K562 (cell line): ENCODE results near the gene SLC25A20. TPM values are rescaled to one million over a fixed set of nuclear protein-coding genes. Genes with fewer than 3 reads are reported as not detected.

Experiments used
- ATAC-seq: fragments of 200-7000 bp; cut with Tn5 transposase; 3 replicates; pipeline ENCODE4 v1.9.1; 2020; ENCODE audit warnings: moderate library complexity
- BruUV-seq: library from RNA; stranded (reverse); fragments of 400-500 nt; replicated peaks from 2 replicates; lab custom pipeline; 2021; lab: Mats Ljungman, UMichigan
- CTCF ChIA-PET: fragments of 300-600 bp; formaldehyde crosslinking; extraction: SDS; loops from one replicate; lab custom pipeline; 2021; ENCODE audit warnings: low intra/inter-chr PET ratio; lab: Yijun Ruan, JAX
- POLR2A ChIA-PET: fragments of 300-600, 350-650 bp; sonication (Branson Sonifier 250); formaldehyde crosslinking; extraction: SDS; loops from one replicate; lab custom pipeline; 2021; ENCODE audit warnings: antibody characterized with exemption, inconsistent platforms; lab: Yijun Ruan, JAX
- DNase-seq, 4 experiments: peaks; one replicate each; pipeline versions ENCODE4 v3.0.0 to v3.0.0-alpha.2; 2011 to 2018; ENCODE audit warnings: low spot score in 3 of 4, mixed read lengths in 3 of 4; ENCODE audit errors: extremely low read depth in 1 of 4
- FAIRE-seq: peaks from 2 replicates; lab custom pipeline; 2011; peaks lifted over from hg19 to GRCh38; lab: Jason Lieb, UNC
- H2AFZ ChIP-seq: 2 replicates; pipeline ENCODE4 v1.6.0; 2011; ENCODE audit warnings: low read depth, low read length, control low read depth, inconsistent platforms
- H3K27ac ChIP-seq: fragments of 200-600 bp; 3 replicates; pipeline ENCODE4 v1.8.0; 2011; ENCODE audit warnings: low read depth, mild to moderate bottlenecking, control low read depth, inconsistent platforms, low read length, moderate library complexity, mixed read lengths; ENCODE audit errors: extremely low read depth
- H3K27me3 ChIP-seq, 2 experiments: fragments of 300-600 bp in 1 of 2; 2 replicates in 1 of 2; 3 replicates in 1 of 2; pipeline versions ENCODE4 v1.6.0 to v1.8.0; 2011; ENCODE audit warnings: inconsistent platforms in 2 of 2, low read length in 2 of 2, mild to moderate bottlenecking in 1 of 2, mixed read lengths in 1 of 2, moderate library complexity in 1 of 2; ENCODE audit not compliant: control insufficient read depth in 2 of 2, insufficient read depth in 2 of 2
- H3K36me3 ChIP-seq: fragments of 300-600 bp; 3 replicates; pipeline ENCODE4 v1.8.0; 2011; ENCODE audit warnings: mild to moderate bottlenecking, low read length, inconsistent platforms; ENCODE audit not compliant: control insufficient read depth, insufficient read depth
- H3K4me1 ChIP-seq, 2 experiments: fragments of 200-600 bp in 1 of 2; replicated peaks in 1 of 2; 2 replicates in 1 of 2; 3 replicates in 1 of 2; pipeline versions ENCODE4 v1.5.1 to v1.8.0; 2011; ENCODE audit warnings: inconsistent platforms in 2 of 2, low read length in 2 of 2, mild to moderate bottlenecking in 1 of 2, mixed read lengths in 1 of 2, moderate library complexity in 1 of 2; ENCODE audit not compliant: control insufficient read depth in 2 of 2, insufficient read depth in 2 of 2
- H3K4me2 ChIP-seq: 2 replicates; pipeline ENCODE4 v1.6.1; 2011; ENCODE audit warnings: low read length, control low read depth, inconsistent platforms, mixed read lengths; ENCODE audit not compliant: insufficient read depth
- H3K4me3 ChIP-seq: fragments of 200-600 bp; sonication (generic), shearing (Covaris generic); 2 replicates; pipeline ENCODE4 v1.5.1; 2016; ENCODE audit warnings: control low read depth, inconsistent platforms
- H3K79me2 ChIP-seq: fragments of 200-600 bp; 3 replicates; pipeline ENCODE4 v1.8.0; 2011; ENCODE audit warnings: low read length, inconsistent platforms; ENCODE audit not compliant: control insufficient read depth, insufficient read depth
- H3K9ac ChIP-seq, 2 experiments: 2 replicates each; pipeline versions ENCODE4 v1.6.0 to v1.6.1; 2011; ENCODE audit warnings: low read depth in 2 of 2, low read length in 2 of 2, control low read depth in 1 of 2, inconsistent platforms in 1 of 2, mild to moderate bottlenecking in 1 of 2, mixed read lengths in 1 of 2; ENCODE audit not compliant: insufficient read depth in 1 of 2
- H3K9me1 ChIP-seq: one replicate; pipeline ENCODE4 v1.6.0; 2011; ENCODE audit warnings: inconsistent platforms, mild to moderate bottlenecking, low read length, moderate library complexity; ENCODE audit not compliant: control insufficient read depth, insufficient read depth
- H3K9me3 ChIP-seq: replicated peaks from 2 replicates; pipeline ENCODE4 v1.5.1; 2011; ENCODE audit warnings: low read depth, low read length, inconsistent platforms; ENCODE audit not compliant: control insufficient read depth, insufficient read depth
- H4K20me1 ChIP-seq: replicated peaks from 2 replicates; pipeline ENCODE4 v1.6.1; 2011; ENCODE audit warnings: low read length, inconsistent platforms, mixed read lengths; ENCODE audit not compliant: control insufficient read depth, insufficient read depth
- CREB1 ChIP-seq, 2 experiments: sonication (generic) in 1 of 2; formaldehyde crosslinking in 1 of 2; IDR thresholded peaks; 2 replicates each; pipeline versions ENCODE4 v1.6.1 to v1.8.0; 2012 to 2022; ENCODE audit warnings: inconsistent platforms in 1 of 2, mild to moderate bottlenecking in 1 of 2, missing genetic modification reagents in 1 of 2, moderate library complexity in 1 of 2
- EP300 ChIP-seq: IDR thresholded peaks from 2 replicates; pipeline ENCODE4 v1.6.1; 2012; ENCODE audit warnings: low read length, improper control_type of control experiment
- GATAD2B ChIP-seq: fragments of 450-650 bp; IDR thresholded peaks from 2 replicates; pipeline ENCODE4 v1.6.1; 2017; ENCODE audit warnings: mild to moderate bottlenecking, borderline replicate concordance
- HCFC1 ChIP-seq: IDR thresholded peaks from 2 replicates; pipeline ENCODE4 v1.6.1; 2012; ENCODE audit warnings: low read depth, low read length, improper control_type of control experiment
- HIVEP1 ChIP-seq: fragments of 250-450 bp; sonication (Bioruptor Pico); IDR thresholded peaks from 2 replicates; pipeline ENCODE4 v1.4.0; 2020; ENCODE audit warnings: mild to moderate bottlenecking
- HNRNPL ChIP-seq: fragments of 200-400 bp; formaldehyde crosslinking; IDR thresholded peaks from 2 replicates; pipeline ENCODE4 v1.6.1; 2017; ENCODE audit warnings: low read depth, mild to moderate bottlenecking, low read length
- HOXB6 ChIP-seq: fragments of 250-450 bp; sonication (Bioruptor Pico); IDR thresholded peaks from 2 replicates; pipeline ENCODE4 v1.5.1; 2022; ENCODE audit warnings: mild to moderate bottlenecking, borderline replicate concordance
- IRF2 ChIP-seq: sonication (generic); formaldehyde crosslinking; IDR thresholded peaks from 2 replicates; pipeline ENCODE4 v1.8.1; 2022; ENCODE audit warnings: mild to moderate bottlenecking, missing genetic modification reagents
- PHB2 ChIP-seq: fragments of 450-650 bp; IDR thresholded peaks from 2 replicates; pipeline ENCODE4 v1.6.1; 2017; ENCODE audit warnings: low read depth
- POLR2A ChIP-seq: fragments of 450-650 bp; conservative IDR thresholded peaks from 2 replicates; pipeline ENCODE4 v1.6.1; 2016
- POU5F1 ChIP-seq: fragments of 150-350 bp; IDR thresholded peaks from 2 replicates; pipeline ENCODE4 v1.6.1; 2014; ENCODE audit warnings: borderline replicate concordance, low read length, low read depth, mild to moderate bottlenecking; ENCODE audit not compliant: partially characterized antibody
- PRMT5 ChIP-seq: sonication (generic); formaldehyde crosslinking; IDR thresholded peaks from 2 replicates; pipeline ENCODE4 v1.5.0; 2020; ENCODE audit warnings: missing genetic modification reagents
- TOE1 ChIP-seq, 2 experiments: fragments of 450-650 bp in 1 of 2; sonication (generic) in 1 of 2; formaldehyde crosslinking in 1 of 2; IDR thresholded peaks; 2 replicates each; pipeline versions ENCODE4 v1.7.1 to v1.8.0; 2016 to 2022; ENCODE audit warnings: borderline replicate concordance in 2 of 2, mild to moderate bottlenecking in 2 of 2, antibody characterized with exemption in 1 of 2, inconsistent platforms in 1 of 2, low read depth in 1 of 2, missing genetic modification reagents in 1 of 2, moderate library complexity in 1 of 2
- U2AF1 ChIP-seq: fragments of 200-400 bp; formaldehyde crosslinking; optimal IDR thresholded peaks from 2 replicates; pipeline ENCODE3; 2017; ENCODE audit warnings: mild to moderate bottlenecking, low read depth, low read length, moderate library complexity
- ZNF561 ChIP-seq: fragments of 450-650 bp; formaldehyde crosslinking; conservative IDR thresholded peaks from 2 replicates; pipeline ENCODE4 v1.4.0; 2020; ENCODE audit warnings: mild to moderate bottlenecking, moderate library complexity
- ZNF57 ChIP-seq: fragments of 450-650 bp; formaldehyde crosslinking; IDR thresholded peaks from 2 replicates; pipeline ENCODE4 v1.4.0; 2020; ENCODE audit warnings: mild to moderate bottlenecking, moderate library complexity
- ZNF592 ChIP-seq: fragments of 450-650 bp; IDR thresholded peaks from 2 replicates; pipeline ENCODE4 v1.6.1; 2017; ENCODE audit warnings: antibody characterized with exemption, mild to moderate bottlenecking
- ZNF655 ChIP-seq: fragments of 250-450 bp; sonication (Bioruptor Pico); IDR thresholded peaks from 2 replicates; pipeline ENCODE4 v1.5.0; 2021
- ZNF830 ChIP-seq: fragments of 250-450 bp; sonication (Bioruptor Pico); IDR thresholded peaks from 2 replicates; pipeline ENCODE4 v1.5.0; 2021; ENCODE audit warnings: mild to moderate bottlenecking
- WGBS: fragments of 100-300 bp; shearing (Covaris generic); methylation state at CpG from one replicate; pipeline ENCODE4 v1.1.6; 2016; ENCODE audit warnings: low coverage, mixed read lengths; ENCODE audit not compliant: insufficient coverage; ENCODE audit errors: missing lambda C conversion rate; 5-methylcytosine and 5-hydroxymethylcytosine counted together
- in situ Hi-C: fragments of 300-500 bp; cut with MboI; formaldehyde crosslinking; loops from 4 replicates; pipeline ENCODE4 v1.15.0; 2018; ENCODE audit warnings: inconsistent platforms, mixed read lengths
- intact Hi-C: fragments of 100-400 bp; cut with micrococcal nuclease; formaldehyde crosslinking; loops from 2 replicates; pipeline ENCODE4 v1.14.2; 2022
- polyA plus RNA-seq, 8 experiments: library from polyadenylated mRNA; depleted of rRNA in 4 of 8; stranded (reverse) in 5 of 8; unstranded in 3 of 8; fragments of >200 nt; fragmentation: Nextera tagmentation in 2 of 8; fragmentation: Illumina TruSeq in 1 of 8; extraction: Ambion mirVana in 2 of 8; extraction: Trizol in 1 of 8; gene quantifications; 2 replicates each; pipeline versions ENCODE4 v1.2.1 to v1.2.3, GENCODE V29; 2011 to 2014; ENCODE audit warnings: inconsistent platforms in 1 of 8, missing spikeins in 1 of 8
- total RNA-seq, 7 experiments: library from RNA; depleted of rRNA in 6 of 7; stranded (reverse); fragments of >200 nt in 6 of 7; fragmentation: Illumina TruSeq in 2 of 7; extraction: Trizol in 2 of 7; gene quantifications; 2 replicates each; pipeline versions ENCODE4 v1.2.1 to v1.2.3, GENCODE V29; 2011 to 2021; ENCODE audit warnings: low replicate concordance in 1 of 7

SLC25A20 gene
- total and polyA plus RNA-seq, 9 of the 15 experiments (the other 6 are each of a cell fraction or from before 2014, with no cell fraction given), result 14.3 to 48.1 (median 21.6) TPM

DNA sequence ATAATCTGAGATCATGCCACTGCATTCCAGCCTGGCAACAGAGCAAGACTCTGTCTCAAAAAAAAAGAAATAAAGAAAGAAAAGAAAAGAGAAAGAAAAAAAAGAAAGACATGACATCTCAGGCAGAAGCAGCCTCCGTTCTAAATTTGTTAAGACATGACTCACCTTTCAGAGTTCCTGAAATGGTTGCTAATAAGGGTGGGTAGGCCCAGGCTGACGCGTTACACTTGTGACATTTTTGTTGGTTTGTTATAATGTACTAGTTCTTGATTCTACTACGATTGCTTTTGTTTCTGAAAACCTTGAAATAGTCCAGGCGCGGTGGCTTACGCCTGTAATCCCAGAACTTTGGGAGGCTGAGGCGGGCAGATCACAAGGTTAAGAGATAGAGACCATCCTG lies 21.0 kb downstream of the SLC25A20 start (continued):
- TF ChIP-seq ZNF655 (no peak), PRMT5 (CRISPR knock-in tag) (no peak), HIVEP1 (CRISPR knock-in tag) (no peak), EP300 (no peak), GATAD2B (no peak), HOXB6 (CRISPR knock-in tag) (no peak), ZNF57 (CRISPR knock-in tag) (no peak), U2AF1 (no peak)

- Histone ChIP-seq H3K9me1 (no peaks in the 10 kb centered on the region), H2AFZ (no peak overlapping the region), H3K4me2 (no peak overlapping the region), H3K27me3 (no peaks in the 10 kb centered on the region), H3K36me3 (0 out of 3 replicates have a peak, but pooled peaks cover 7% of the 10 kb centered on the region), H4K20me1 (no peaks in the 10 kb centered on the region), H3K27ac (no peak overlapping the region), H3K9me3 (no peaks in the 10 kb centered on the region), H3K4me1 (peaks cover 4 to 9% of the 10 kb centered on the region in 2 experiments; a peak in 3 of 5 replicates), H3K79me2 (no peaks in the 10 kb centered on the region), H3K4me3 (no peak overlapping the region), H3K9ac (no peak overlapping the region)
- FAIRE-seq, result no peak
- ChIA-PET POLR2A (no interaction called here), CTCF (no interaction called here)
- intact Hi-C loops (no loop called here), in situ Hi-C loops (no loop called here)
- no peak for DNase-seq
- 73% methylated on average over 3 of the region's 3 CpGs for WGBS
- BruUV-seq, result no TSS peak
- no peak for ATAC-seq
- no peak for TF ChIP-seq ZNF592
- TF ChIP-seq ZNF830 (CRISPR knock-in tag), result no peak
- TF ChIP-seq ZNF561, result no peak
- TF ChIP-seq POLR2A, result no peak
- TF ChIP-seq IRF2 (CRISPR knock-in tag), result no peak
- TF ChIP-seq CREB1 (IDR thresholded peaks at IDR 0.05), result no peak
- no peak for TF ChIP-seq CREB1 (CRISPR knock-in tag; IDR thresholded peaks at IDR 0.05)
- TF ChIP-seq HCFC1, result no peak
- no peak for TF ChIP-seq POU5F1
- no peak for TF ChIP-seq PHB2
- no peak for TF ChIP-seq GATAD2B
- no peak for TF ChIP-seq TOE1 (IDR thresholded peaks at IDR 0.05; ENCODE audit: borderline replicate concordance)
- TF ChIP-seq TOE1 (CRISPR knock-in tag; IDR thresholded peaks at IDR 0.05; ENCODE audit: borderline replicate concordance, low read depth), result no peak
- TF ChIP-seq HNRNPL, result no peak
Observed at GRCh38 chr3:48863122-48863521, 35.6 kb downstream of the SLC25A20 start.
